Mammary epithelial cell (primary cell): ENCODE data around the gene PVALB.
"Not testable (repeated sequence)": the region's sequence is repeated elsewhere in the genome, so short reads cannot be mapped to it uniquely, and the experiment has no call there.

Source experiments
- EZH2 ChIP-seq: IDR thresholded peaks from 2 replicates; pipeline ENCODE4 v1.6.1; 2012; ENCODE audit warnings: low read length, inconsistent platforms, borderline replicate concordance
- TF ChIP-seq, protein P1 (sequence below), 2 donors: IDR thresholded peaks in 1 of 2; conservative IDR thresholded peaks in 1 of 2; 2 replicates each; pipeline ENCODE4 v1.5.1; 2011 to 2012; ENCODE audit warnings: inconsistent platforms in 2 of 2, low read length in 2 of 2, mild to moderate bottlenecking in 2 of 2, control low read depth in 1 of 2, low read depth in 1 of 2; ENCODE audit not compliant: insufficient read depth in 1 of 2; ENCODE audit errors: extremely low read depth in 1 of 2

DNA sequence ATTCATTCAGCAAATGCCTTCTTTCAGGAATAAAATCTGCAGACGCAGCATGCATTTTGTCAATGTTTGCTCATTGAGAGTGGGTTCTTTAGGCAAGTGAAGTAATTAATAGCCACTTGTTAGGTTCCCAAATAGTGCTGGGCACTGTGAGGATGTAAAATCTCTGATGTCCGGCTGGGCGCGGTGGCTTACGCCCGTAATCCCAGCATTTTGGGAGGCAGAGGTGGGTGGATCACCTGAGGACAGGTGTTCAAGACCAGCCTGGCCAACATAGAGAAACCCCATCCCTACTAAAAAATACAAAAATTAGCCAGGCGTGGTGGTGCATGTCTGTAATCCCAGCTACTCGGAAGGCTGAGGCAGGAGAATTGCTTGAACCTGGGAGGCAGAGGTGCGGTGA lies 62.0 kb downstream of the PVALB start:
- TF ChIP-seq, protein P1, sequence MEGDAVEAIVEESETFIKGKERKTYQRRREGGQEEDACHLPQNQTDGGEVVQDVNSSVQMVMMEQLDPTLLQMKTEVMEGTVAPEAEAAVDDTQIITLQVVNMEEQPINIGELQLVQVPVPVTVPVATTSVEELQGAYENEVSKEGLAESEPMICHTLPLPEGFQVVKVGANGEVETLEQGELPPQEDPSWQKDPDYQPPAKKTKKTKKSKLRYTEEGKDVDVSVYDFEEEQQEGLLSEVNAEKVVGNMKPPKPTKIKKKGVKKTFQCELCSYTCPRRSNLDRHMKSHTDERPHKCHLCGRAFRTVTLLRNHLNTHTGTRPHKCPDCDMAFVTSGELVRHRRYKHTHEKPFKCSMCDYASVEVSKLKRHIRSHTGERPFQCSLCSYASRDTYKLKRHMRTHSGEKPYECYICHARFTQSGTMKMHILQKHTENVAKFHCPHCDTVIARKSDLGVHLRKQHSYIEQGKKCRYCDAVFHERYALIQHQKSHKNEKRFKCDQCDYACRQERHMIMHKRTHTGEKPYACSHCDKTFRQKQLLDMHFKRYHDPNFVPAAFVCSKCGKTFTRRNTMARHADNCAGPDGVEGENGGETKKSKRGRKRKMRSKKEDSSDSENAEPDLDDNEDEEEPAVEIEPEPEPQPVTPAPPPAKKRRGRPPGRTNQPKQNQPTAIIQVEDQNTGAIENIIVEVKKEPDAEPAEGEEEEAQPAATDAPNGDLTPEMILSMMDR (conservative IDR thresholded peaks at IDR 0.05 in 1 of 2, IDR thresholded peaks at IDR 0.05 in 1 of 2; ENCODE audit: extremely low read depth in 1 of 2, insufficient read depth in 1 of 2, low read depth in 1 of 2, low read length in 2 of 2): not testable (repeated sequence)
- TF ChIP-seq EZH2: not testable (repeated sequence)
